ENCODE data around the gene NR4A1. TPM values are rescaled to one million over a fixed set of nuclear protein-coding genes. Genes with fewer than 3 reads are reported as not detected.
A peak's percentile ranks its signal among the peaks of the same experiment; 100 is the strongest.

The NR4A1 gene
- total RNA-seq, 2 experiments from 2014 or later, result 25.3 to 29.0 TPM

DNA sequence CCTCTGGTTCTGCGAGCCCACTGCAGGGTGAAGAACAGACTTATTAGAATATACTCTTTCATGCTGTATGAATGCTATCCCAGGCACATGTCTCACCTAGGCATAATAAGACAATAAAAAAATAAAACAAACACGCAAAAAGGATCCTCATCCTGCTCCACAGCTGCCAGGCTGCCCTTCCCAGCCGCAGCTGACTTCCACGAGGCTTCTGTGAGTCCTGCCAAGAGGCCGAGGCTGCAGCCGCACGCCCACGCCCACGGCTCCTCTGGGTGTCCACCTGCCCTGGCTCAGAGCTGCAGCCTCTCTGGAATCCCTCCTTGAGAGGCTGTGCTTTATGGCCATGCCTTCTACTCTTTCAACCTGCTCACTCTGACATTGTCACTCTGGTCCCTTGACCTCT lies 35.1 kb downstream of the NR4A1 start:
- H3K27ac ChIP-seq (ENCODE audit: low read depth, low read length, poor library complexity, severe bottlenecking), result no peak overlapping the region
- no peaks in the 10 kb centered on the region for H3K79me2 ChIP-seq (ENCODE audit: insufficient read depth, low read depth, low read length)
- peaks cover 82% of the 10 kb centered on the region for H3K4me1 ChIP-seq (ENCODE audit: insufficient read depth, low read length, poor library complexity, severe bottlenecking)
- H3K9me2 ChIP-seq (ENCODE audit: insufficient read depth, low read length), result no peaks in the 10 kb centered on the region
- BruUV-seq (replicated peaks), result no TSS peak
- H4K20me1 ChIP-seq (ENCODE audit: insufficient read depth, low read length), result no peaks in the 10 kb centered on the region
- no peak for DNase-seq (ENCODE audit: low spot score)
- no peak overlapping the region for H2AFZ ChIP-seq (ENCODE audit: low read length)
- POLR2A ChIA-PET, result interaction anchor here (2.1 kb wide), 1 partner anchor 61 kb away, joined by 9 read pairs; no protein-coding TSS in a partner anchor
- intact Hi-C loops (cut with micrococcal nuclease; ENCODE audit: unreplicated experiment), result no loop called here
- H3K4me2 ChIP-seq (ENCODE audit: low read length), result no peak overlapping the region
- CTCF ChIA-PET (ENCODE audit: unreplicated experiment), result interaction anchor here (0.6 to 1.1 kb wide), 3 partner anchors 38 to 61 kb away, joined by 3 to 8 read pairs (median 4); no protein-coding TSS in a partner anchor
- no peaks in the 10 kb centered on the region for H3K9me3 ChIP-seq (ENCODE audit: low read length)
- no peaks in the 10 kb centered on the region for H3K36me3 ChIP-seq (ENCODE audit: insufficient read depth, low read length)
- TF ChIP-seq CTCF (conservative IDR thresholded peaks at IDR 0.05; ENCODE audit: low read length) (no peak), EZH2phosphoT487 (IDR thresholded peaks at IDR 0.05; ENCODE audit: borderline replicate concordance, low read depth, low read length) (no peak)
- H3K4me3 ChIP-seq (ENCODE audit: low read depth, low read length, poor library complexity, severe bottlenecking), result no peak overlapping the region

DNA sequence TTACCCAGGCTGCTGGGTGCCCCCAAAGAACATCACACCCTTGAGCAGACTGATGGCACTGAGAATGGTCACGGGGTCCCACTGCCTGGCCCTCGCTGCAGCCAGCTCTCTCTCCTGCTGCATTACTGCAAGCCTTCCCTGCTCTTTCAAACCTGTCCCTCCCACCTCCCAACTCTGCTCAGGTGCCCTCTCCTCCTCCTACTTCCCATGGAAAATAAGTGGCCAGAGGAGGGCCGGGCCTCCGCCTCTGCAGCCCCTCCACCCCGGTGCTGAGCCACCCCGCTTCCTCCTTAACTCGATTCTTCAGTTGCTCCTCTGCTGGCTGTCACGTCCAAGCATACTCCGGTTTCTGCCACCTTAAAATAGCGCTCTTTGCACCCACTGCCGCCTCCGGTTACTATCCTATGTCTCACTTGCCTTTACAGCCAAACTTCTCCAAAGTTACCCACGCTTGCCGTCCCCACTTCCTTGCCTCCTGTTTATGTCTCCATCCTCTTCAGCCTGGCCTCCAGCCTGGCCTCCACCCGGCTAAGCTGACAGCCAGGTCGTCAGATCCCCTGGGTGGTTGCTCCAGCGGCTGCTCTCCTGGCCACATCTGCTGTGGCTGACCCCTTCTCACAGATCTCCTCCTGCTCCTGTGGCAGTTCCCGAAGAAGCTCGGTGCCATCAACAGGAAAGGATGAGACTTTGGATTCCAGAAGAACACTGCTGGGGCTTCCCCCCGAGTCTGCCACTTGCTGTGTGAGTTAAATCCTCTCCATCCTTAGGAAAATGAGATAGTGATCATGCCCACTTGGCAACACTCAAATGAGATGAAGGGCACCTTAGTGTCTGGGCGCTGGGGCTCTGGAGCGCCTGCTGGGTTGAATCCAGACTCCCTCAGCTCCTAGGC lies 35.9 kb downstream of the NR4A1 start:
- Histone ChIP-seq H3K27ac (ENCODE audit: low read depth, low read length, poor library complexity, severe bottlenecking) (peak overlapping the region; percentile 71), H3K4me1 (ENCODE audit: insufficient read depth, low read length, poor library complexity, severe bottlenecking) (peaks cover 74% of the 10 kb centered on the region), H3K9me3 (ENCODE audit: low read length) (no peaks in the 10 kb centered on the region), H3K9me2 (ENCODE audit: insufficient read depth, low read length) (no peaks in the 10 kb centered on the region), H3K4me2 (ENCODE audit: low read length) (peak overlapping the region; percentile 66; the same call in 1 of the 2 replicates), H3K79me2 (ENCODE audit: insufficient read depth, low read depth, low read length) (no peaks in the 10 kb centered on the region), H3K36me3 (ENCODE audit: insufficient read depth, low read length) (no peaks in the 10 kb centered on the region), H3K4me3 (ENCODE audit: low read depth, low read length, poor library complexity, severe bottlenecking) (no peak overlapping the region), H2AFZ (ENCODE audit: low read length) (no peak overlapping the region), H4K20me1 (ENCODE audit: insufficient read depth, low read length) (no peaks in the 10 kb centered on the region)
- ChIA-PET POLR2A (interaction anchor here (0.6 to 2.4 kb wide), 2 partner anchors 17 to 33 kb away, joined by 4 to 13 read pairs; partner anchors contain the start of gene ATG101), CTCF (ENCODE audit: unreplicated experiment) (interaction anchor here (0.5 to 1.9 kb wide), 5 partner anchors 31 to 62 kb away, joined by 3 to 8 read pairs (median 3); no protein-coding TSS in a partner anchor)
- TF ChIP-seq CTCF (conservative IDR thresholded peaks at IDR 0.05; ENCODE audit: low read length) (no peak), EZH2phosphoT487 (IDR thresholded peaks at IDR 0.05; ENCODE audit: borderline replicate concordance, low read depth, low read length) (no peak)
- intact Hi-C loops (cut with micrococcal nuclease; ENCODE audit: unreplicated experiment), result no loop called here
- BruUV-seq (replicated peaks), result no TSS peak
- no peak for DNase-seq (ENCODE audit: low spot score)

Data from OCI-LY7 (cell line).